SIG-M5 (cell line): ENCODE data around the gene ARMH3.

Experiments
- DNase-seq: peaks from one replicate; lab custom pipeline; 2025; lab: John Stamatoyannopoulos, UW

ARMH3 gene

GRCh38 chr10:101856626-101857025 lies 199.3 kb downstream of the ARMH3 start:
- DNase-seq = no peak

- DNase-seq = no peak
Measured at GRCh38 chr10:101851411-101852116, 204.4 kb downstream of the ARMH3 start.

GRCh38 chr10:101850749-101851148 lies 205.2 kb downstream of the ARMH3 start:
- DNase-seq = no peak

GRCh38 chr10:101848894-101849351 lies 207.1 kb downstream of the ARMH3 start:
- DNase-seq = peak; percentile 65

GRCh38 chr10:101848408-101848807 lies 207.6 kb downstream of the ARMH3 start:
- DNase-seq = no peak

- DNase-seq = no peak
Measured at GRCh38 chr10:101845893-101846292, 210.1 kb downstream of the ARMH3 start.

- DNase-seq = no peak
Measured at GRCh38 chr10:101843032-101844021, 212.6 kb downstream of the ARMH3 start, which contains the start of gene KCNIP2. TSS of gene KCNIP2 (minus strand) at chr10:101843800. CDS start at chr10:101843568, 232 bp downstream.

- no peak for DNase-seq
Measured at GRCh38 chr10:101841826-101842225, 214.1 kb downstream of the ARMH3 start.

- DNase-seq = no peak
Measured at GRCh38 chr10:101840741-101841453, 215.1 kb downstream of the ARMH3 start.

- no peak for DNase-seq
Measured at GRCh38 chr10:101840102-101840684, 215.8 kb downstream of the ARMH3 start.

- no peak for DNase-seq
Measured at GRCh38 chr10:101839416-101840063, 216.4 kb downstream of the ARMH3 start.

- no peak for DNase-seq
Measured at GRCh38 chr10:101839002-101839401, 217.0 kb downstream of the ARMH3 start.

- DNase-seq = no peak
Measured at GRCh38 chr10:101838416-101838970, 217.5 kb downstream of the ARMH3 start.

- no peak for DNase-seq
Measured at GRCh38 chr10:101837748-101838147, 218.2 kb downstream of the ARMH3 start.

GRCh38 chr10:101835362-101835761 lies 220.6 kb downstream of the ARMH3 start:
- DNase-seq = no peak

GRCh38 chr10:101834341-101834740 lies 221.6 kb downstream of the ARMH3 start:
- no peak for DNase-seq

GRCh38 chr10:101833466-101833865 lies 222.5 kb downstream of the ARMH3 start:
- DNase-seq = no peak

- DNase-seq = no peak
Measured at GRCh38 chr10:101832325-101832771, 223.6 kb downstream of the ARMH3 start.

- no peak for DNase-seq
Measured at GRCh38 chr10:101831169-101831811, 224.7 kb downstream of the ARMH3 start.
